ENCODE measurements around the gene PPP1R16B.

GRCh38 chr20:38903335-38903734, 97.8 kb downstream of the PPP1R16B start:
- TF ChIP-seq CTCF (IDR thresholded peaks at IDR 0.05; ENCODE audit: low read depth, low read length, poor library complexity, severe bottlenecking) (no peak), EZH2phosphoT487 (IDR thresholded peaks at IDR 0.05; ENCODE audit: borderline replicate concordance, low read length) (no peak)
